HG02840 (cell line): ENCODE measurements around the gene THBS1.

Experiments
- ATAC-seq: cut with Tn5 transposase; IDR thresholded peaks from one replicate; pipeline ENCODE4 v1.9.1; 2021; ENCODE audit warnings: mild to moderate bottlenecking, moderate library complexity, moderate number of reproducible peaks; ENCODE audit not compliant: unreplicated experiment, low FRiP score

Gene THBS1

GRCh38 chr15:39587731-39588530 is 7.1 kb downstream of the THBS1 start:
- no peak for ATAC-seq

GRCh38 chr15:39588531-39589192 is 7.8 kb downstream of the THBS1 start:
- no peak for ATAC-seq

- no peak for ATAC-seq
Measured at GRCh38 chr15:39589193-39589814, 8.4 kb downstream of the THBS1 start.

- no peak for ATAC-seq
Measured at GRCh38 chr15:39589815-39590644, 9.2 kb downstream of the THBS1 start.

- ATAC-seq = no peak
Measured at GRCh38 chr15:39591141-39591895, 10.4 kb downstream of the THBS1 start.

GRCh38 chr15:39591896-39592315 is 11.0 kb downstream of the THBS1 start:
- ATAC-seq = no peak

- no peak for ATAC-seq
Measured at GRCh38 chr15:39592500-39592899, 11.6 kb downstream of the THBS1 start.

GRCh38 chr15:39593071-39593655 is 12.3 kb downstream of the THBS1 start:
- no peak for ATAC-seq

- no peak for ATAC-seq
Measured at GRCh38 chr15:39593656-39594445, 13.0 kb downstream of the THBS1 start.

- ATAC-seq = no peak
Measured at GRCh38 chr15:39594446-39595337, 13.8 kb downstream of the THBS1 start.

- no peak for ATAC-seq
Measured at GRCh38 chr15:39595338-39596221, 14.7 kb downstream of the THBS1 start.

- ATAC-seq = no peak
Measured at GRCh38 chr15:39596358-39597051, 15.6 kb downstream of the THBS1 start.

- ATAC-seq = no peak
Measured at GRCh38 chr15:39597336-39597735, 16.5 kb downstream of the THBS1 start.

- ATAC-seq = no peak
Measured at GRCh38 chr15:39597751-39598185, 16.9 kb downstream of the THBS1 start.

GRCh38 chr15:39598186-39598850 is 17.4 kb downstream of the THBS1 start:
- ATAC-seq = no peak
